Activated naive CD4-positive, alpha-beta T cell (primary cell): ENCODE measurements around the gene TMED9.

ENCODE experiments used
- DNase-seq, 4 experiments: peaks; one replicate each; lab custom pipeline; 2025; lab: John Stamatoyannopoulos, UW

The TMED9 gene

GRCh38 chr5:177578316-177578715 is 13.7 kb upstream of the TMED9 start:
- no peak for DNase-seq

- no peak for DNase-seq
Observed at GRCh38 chr5:177588413-177588909, 3.5 kb upstream of the TMED9 start.

- DNase-seq, result no peak
Observed at GRCh38 chr5:177590406-177590805, 1.6 kb upstream of the TMED9 start.

- no peak for DNase-seq
Observed at GRCh38 chr5:177591690-177592009, 353 bp upstream of the TMED9 start.

DNA sequence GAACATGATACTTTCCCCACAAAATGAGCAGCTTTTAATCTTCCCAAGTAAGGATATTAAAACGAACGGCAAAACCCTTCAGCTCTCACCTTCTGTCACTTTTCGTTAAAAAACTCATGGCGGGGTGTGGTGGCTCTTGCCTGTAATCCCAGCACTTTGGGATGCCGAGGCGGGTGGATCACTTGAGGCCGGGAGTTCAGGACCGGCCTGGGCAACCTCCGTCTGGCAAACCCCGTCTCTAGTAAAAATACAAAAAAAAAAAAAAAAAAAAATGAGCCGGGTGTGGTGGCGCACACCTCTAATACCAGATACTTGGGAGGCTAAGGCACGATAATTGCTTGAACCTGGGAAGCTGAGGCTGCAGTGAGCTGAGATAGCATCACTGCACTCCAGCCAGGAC is 902 bp downstream of the TMED9 start:
- no peak for DNase-seq

GRCh38 chr5:177593511-177593910 is 1.5 kb downstream of the TMED9 start:
- DNase-seq, result no peak

GRCh38 chr5:177594071-177594470 is 2.1 kb downstream of the TMED9 start:
- DNase-seq, result no peak

GRCh38 chr5:177595026-177595585 is 3.1 kb downstream of the TMED9 start:
- DNase-seq, result no peak

DNA sequence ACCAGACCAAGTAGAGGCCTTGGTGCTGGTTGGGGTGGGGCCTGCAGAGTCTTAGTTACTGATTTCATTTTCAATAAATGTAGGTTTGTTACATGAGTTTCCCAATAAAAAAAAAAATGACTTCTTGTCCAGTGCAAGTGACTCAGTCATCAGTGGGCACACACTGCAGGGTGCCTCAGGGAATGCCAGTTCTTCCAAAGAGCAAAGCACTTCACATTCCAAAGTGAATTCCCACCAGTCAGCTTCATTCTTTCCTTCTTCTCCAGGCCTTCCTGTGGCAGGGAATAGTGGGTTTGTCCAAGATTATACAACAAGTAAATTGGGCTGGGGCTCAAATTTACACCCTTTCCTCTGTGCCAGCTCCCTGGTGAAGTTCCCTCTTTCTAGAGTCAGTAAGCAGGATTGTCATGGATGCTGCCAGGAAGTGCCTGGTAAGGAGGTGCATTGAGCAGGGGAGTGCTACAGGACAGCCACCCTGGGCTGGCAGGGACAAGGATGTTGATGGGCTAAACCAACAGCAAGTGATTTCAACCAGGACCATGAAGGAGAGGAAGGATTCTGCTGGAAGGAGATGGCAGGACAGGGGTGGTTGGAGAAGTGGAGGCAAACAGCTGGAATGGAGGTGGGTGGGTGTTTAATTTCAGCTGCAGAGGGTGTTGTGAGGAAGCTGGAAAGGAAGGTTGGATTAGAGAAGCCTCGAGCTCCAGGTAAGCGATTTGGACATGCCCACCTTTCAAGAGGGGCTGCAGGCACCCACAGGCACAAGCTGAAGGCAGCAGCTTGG is 4.2 kb downstream of the TMED9 start:
- no peak for DNase-seq

DNA sequence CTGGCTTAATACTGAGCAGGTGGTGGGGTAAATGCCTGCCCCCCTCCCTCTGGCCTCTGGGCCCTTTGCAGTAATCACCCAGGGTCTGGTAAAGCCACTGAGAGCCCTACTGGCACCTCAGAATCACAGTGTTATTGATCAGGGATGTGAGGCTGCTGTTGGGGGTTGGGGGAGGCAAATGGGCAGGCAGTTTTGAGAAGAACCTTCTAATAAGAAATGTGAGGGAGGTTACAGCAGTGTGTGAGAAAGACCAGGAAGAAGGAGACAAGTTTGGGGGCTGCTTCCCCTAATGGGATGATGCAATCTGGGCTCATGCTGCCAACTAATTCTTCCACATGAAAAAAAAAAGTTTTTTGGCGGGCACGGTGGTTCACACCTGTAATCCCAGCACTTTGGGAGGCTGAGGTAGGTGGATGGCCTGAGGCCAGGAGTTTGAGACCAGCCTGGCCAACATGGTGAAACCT is 4.8 kb downstream of the TMED9 start:
- DNase-seq, result no peak

DNA sequence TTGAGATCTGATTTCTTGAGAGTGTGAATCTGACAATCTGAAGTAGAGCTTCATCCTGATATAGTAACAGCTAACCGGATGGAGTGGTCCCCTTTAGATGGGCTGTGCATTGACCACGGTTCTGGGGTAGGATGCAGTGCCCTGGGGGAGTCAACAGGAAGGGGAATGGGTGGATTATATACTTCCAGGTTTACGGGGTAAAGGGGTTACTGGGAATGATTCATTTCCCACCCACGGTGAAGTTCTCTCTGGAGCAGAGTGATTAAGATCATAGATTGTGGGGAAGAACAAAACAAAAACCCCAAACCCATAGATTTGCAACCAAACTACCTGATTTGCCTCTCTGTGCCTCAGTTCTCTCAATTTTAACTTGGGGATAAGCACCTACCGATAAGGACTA is 6.5 kb downstream of the TMED9 start:
- no peak for DNase-seq

GRCh38 chr5:177599731-177600507 is 7.9 kb downstream of the TMED9 start, which contains the start of gene B4GALT7:
B4GALT7 (plus strand) TSS chr5:177600132; CDS start chr5:177600211, 79 bp downstream.
- DNase-seq, result peak; percentile 65 to 89 (median 75)

DNA sequence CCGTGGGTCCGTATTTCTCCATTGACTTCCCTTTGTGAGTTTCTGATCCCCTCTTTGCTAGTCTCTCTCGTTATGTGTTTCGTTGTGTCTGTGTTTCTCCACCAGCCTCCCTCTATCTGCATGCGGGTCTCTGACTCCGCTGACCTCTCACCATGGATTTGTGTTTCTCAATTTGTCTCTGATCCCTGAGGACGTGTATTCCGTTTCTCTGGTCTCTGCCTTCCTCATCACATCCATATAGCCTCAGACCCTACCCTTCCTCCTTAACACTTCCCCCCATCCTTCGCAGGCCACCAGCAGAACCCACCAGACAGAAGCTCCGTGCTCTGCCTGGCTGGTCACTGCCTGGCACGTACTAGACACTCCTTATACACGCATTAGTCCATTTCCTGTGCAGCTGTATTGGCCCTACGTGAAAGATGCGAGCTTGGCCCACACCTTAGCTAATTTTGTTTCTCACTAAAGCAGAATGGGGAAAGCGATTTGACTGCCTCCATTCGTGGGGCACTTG is 8.6 kb downstream of the TMED9 start:
- no peak for DNase-seq

GRCh38 chr5:177601126-177601525 is 9.1 kb downstream of the TMED9 start:
- no peak for DNase-seq

GRCh38 chr5:177601577-177602457 is 9.8 kb downstream of the TMED9 start:
- no peak for DNase-seq

DNA sequence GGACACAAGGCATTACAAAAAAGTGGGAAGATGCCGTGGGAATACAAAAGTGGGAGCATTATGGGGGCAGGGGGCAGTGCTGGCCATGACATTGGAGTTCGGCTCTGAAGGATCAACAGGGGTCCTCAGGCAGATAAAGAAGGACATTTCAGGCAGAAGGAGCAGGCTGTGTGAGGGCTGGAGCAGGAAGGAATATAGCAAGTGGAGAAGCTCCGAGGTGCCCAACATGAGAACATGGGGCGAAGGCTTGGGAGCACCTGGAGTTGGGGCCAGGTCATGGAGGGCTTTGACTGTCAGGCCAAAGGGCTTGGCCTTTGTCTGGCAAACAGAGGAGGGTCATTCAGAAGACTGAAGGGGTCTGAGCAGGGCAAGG is 10.4 kb downstream of the TMED9 start:
- no peak for DNase-seq

DNA sequence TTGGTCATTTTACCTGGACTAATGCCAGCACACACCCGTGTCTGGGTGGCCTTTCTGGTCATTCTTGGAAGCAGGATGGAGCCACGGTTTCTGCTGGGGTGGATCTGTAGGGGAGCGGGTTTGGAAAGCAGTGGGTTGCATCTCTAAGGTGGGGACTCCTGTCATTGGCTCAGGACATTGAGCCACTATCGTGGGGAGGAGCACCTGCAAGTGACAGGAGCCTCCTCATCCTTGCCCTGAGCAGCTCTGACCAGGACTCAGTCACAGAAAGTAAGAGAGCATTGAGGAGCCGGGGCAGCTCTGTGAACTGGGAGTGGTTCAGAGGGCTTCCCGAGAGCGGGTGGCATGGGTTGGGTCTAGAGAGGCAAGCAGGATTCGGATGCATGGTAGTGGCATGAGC is 11.6 kb downstream of the TMED9 start:
- DNase-seq, result no peak

GRCh38 chr5:177604116-177604521 is 12.1 kb downstream of the TMED9 start:
- DNase-seq, result no peak

DNA sequence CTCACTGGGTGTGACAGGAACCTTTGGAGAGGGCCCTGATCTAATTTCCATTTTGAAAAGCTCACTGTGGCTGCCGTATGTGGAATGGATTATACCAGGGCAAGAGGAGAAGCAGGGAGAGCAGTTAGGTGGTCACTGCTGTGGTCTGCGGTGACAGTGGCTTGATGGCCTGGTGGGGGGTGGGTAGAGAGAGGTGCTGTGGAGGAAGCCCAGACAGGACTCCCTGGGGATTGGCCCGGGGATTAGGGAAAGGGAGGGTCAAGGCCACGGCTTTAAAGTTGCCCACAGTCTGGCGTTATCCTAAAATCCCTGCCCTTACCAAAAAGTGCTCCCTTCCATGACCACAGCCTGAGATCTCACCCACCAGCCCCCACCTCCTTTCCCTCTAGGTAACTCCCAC is 12.7 kb downstream of the TMED9 start:
- DNase-seq, result no peak

GRCh38 chr5:177605078-177605477 is 13.1 kb downstream of the TMED9 start:
- DNase-seq, result no peak

- no peak for DNase-seq
Observed at GRCh38 chr5:177605667-177606066, 13.7 kb downstream of the TMED9 start.
